GM20431 (cell line): ENCODE data around the gene MT1B.
"Not testable (repeated sequence)": the region's sequence is repeated elsewhere in the genome, so short reads cannot be mapped to it uniquely, and the experiment has no call there.

Source experiments
- in situ Hi-C: fragments of 300-500 bp; cut with MseI, MboI; formaldehyde crosslinking; loops from one replicate; pipeline ENCODE4 v1.15.0; 2020; ENCODE audit warnings: low sequenced_read_pairs; ENCODE audit not compliant: unreplicated experiment

The MT1B gene

DNA sequence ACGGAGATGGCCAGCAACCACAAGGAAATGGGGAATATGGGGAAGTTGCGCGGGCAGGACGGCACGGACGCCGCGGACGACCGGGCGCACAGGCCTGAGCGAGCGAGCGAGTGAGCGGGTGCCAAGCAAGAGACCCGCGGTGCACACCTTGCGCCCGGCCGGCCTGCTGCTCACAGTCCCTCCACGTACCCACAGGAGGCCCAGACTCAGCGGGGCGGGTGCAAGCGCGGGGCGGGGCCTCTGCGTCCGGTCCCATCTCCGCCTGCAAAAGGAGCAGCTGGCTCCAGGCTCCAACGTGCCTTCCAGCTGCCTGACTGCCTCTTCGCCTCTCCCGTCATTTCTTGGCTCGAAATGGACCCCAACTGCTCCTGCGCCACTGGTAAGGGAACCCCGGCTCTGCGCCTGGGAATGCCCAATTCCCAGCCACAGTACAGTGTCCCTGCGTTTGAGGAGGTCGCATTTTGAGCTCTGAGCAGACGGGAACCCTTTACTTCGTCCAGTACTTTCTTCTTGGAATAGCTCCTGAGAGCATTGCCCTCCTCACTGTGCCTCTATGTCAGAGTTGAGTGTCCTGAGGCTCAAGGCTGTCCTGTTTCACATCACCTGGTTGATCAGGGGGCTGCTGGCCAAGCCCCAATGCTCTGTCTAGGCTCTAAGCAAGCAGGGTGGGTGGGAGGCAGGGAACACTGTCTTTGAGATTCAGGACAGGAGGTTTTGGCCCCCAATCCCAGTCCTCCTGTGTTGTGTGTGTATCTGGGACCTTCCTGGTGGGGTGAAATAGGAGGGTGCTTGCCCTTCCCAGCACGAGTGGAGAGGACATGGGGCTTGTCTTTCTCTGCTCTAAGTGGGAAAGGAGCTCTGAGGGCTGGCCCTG is 34.2 kb upstream of the MT1B start:
- in situ Hi-C loops = no loop called here

DNA sequence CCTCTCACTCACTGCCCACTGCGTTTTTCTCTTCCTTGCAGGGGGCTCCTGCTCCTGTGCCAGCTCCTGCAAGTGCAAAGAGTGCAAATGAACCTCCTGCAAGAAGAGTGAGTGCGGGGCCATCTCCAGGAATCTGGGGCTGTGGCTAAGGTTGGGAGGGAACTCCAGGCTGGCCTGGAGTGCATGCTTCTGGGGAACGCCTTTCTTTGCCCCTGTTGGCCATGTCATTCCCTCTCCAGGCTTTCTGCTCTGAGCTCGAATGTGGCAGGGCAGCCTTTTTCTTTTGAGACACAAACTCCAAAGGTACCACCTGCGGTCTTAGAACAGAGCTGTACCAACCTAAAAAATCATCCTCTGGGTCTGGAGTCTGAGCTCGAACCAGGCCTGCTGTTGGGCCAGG is 33.5 kb upstream of the MT1B start:
- in situ Hi-C loops = no loop called here

- in situ Hi-C loops = no loop called here
Measured at GRCh38 chr16:56620339-56620897, 31.3 kb upstream of the MT1B start.

GRCh38 chr16:56621665-56622445 is 29.8 kb upstream of the MT1B start:
- in situ Hi-C loops = not testable (repeated sequence)

DNA sequence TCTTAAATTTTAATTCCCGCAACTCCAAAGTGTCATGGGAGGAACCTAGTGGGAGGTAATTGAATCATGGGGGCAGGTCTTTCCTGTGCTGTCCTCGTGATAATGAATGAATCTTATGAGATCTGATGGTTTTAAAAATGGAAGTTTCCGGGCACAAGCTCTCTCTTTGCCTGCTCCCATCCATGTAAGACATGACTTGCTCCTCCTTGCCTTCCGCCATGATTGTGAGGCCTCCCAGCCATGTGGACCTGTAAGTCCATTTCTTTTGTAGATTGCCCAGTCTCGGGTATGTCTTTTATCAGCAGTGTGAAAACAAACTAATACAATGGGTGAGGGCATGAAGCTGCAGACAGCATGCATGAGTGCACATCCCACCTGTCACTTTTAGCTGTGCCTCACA is 28.5 kb upstream of the MT1B start:
- in situ Hi-C loops = not testable (repeated sequence)

- in situ Hi-C loops = no loop called here
Measured at GRCh38 chr16:56623637-56624036, 28.0 kb upstream of the MT1B start.

DNA sequence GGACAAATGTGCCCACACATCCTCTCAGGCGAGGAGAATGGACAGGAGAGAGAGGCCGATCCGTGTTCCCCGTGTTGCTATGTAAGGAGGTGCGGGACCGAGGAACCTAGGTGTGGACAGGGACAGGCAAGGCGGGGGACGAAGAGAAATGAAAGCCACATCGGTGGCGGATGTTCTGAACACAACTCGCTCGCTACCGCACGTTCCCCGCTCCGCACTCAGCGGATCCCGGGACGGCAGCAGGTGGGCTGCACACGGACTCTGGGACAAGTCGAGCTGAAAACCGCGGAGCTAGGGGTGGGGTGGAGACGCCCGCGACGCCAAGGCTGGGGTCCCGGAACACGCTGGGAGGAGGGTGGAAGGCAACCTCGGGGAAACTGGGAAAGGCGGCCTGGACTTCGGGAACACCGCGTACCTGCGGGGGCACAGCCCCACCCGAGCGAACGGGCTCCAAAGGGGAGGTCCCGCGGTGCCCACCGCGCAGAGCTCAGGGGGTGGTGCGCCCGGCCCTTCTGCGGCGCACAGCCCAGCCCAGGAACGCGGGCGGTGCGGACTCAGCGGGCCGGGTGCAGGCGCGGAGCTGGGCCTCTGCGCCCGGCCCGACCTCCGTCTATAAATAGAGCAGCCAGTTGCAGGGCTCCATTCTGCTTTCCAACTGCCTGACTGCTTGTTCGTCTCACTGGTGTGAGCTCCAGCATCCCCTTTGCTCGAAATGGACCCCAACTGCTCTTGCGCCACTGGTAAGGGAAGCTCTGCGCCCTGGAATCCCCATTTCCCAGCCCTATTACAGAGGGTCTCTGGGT is 26.3 kb upstream of the MT1B start, which contains the start of gene MT1E:
Gene MT1E (plus strand): TSS at position 642 of the 803 bp plus-strand sequence. CDS start 71 bp downstream, at position 713.
- in situ Hi-C loops = no loop called here

GRCh38 chr16:56625943-56626654 is 25.6 kb upstream of the MT1B start:
- in situ Hi-C loops = no loop called here

- in situ Hi-C loops = no loop called here
Measured at GRCh38 chr16:56626685-56627084, 25.0 kb upstream of the MT1B start.

DNA sequence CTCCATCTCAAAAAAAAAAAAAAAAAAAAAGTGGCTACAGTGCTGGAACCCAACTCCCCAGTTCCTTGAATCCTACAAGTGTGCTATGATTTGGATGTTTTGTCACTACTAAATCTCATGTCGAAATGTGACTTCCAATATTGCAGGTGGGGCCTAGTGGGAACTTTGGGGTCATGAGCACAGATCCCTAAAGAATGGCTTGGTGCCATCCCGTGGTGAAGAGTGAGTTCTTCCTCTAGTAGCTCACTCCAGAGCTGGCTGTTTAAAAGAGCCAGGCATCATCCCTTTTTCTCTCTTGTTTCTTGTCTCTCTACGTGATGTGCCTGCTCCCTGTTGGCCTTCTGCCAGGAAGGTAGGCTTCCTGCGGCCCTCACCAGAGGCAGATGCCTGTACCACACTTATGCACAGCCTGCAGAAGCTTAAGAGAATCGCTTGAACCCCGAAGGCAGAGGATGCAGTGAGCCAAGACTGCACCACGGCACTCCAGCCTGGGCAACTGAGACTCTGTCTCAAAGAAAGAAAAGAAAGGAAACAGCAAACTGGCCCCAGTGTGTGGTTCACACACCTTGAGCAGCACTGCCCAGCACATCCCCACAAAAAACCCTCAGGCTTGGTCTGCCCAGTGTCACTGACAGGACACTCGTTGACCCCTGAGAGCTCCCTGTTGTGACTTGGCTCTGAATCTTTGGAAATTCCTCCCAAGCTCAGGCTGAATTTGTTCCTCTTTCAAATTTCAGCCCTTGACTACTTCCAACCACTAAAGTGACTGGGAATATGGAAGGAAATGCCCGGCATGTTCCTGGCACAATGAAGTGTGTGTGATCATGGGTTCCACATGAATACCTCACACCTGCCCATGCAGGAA is 23.0 kb upstream of the MT1B start:
- in situ Hi-C loops = no loop called here

GRCh38 chr16:56629531-56629930 is 22.2 kb upstream of the MT1B start:
- in situ Hi-C loops = no loop called here

DNA sequence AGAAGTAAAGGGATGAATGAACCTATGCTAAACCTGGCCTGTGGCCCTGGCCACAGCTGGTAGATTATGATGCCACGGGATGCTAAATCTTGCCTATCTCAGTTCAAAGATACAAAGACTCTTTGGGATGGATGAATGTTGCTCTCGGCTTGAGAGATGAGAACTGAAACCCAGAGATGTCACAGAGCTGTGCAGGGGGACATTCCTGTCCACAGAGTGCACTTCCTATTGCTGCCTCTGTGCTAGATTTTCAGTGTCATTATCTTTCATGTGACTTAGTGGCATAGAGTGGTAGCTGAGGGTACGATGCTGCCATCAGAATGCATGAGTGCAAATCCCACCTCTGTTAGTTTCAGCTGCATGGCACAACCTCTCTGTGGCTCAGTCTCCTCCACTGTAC is 21.6 kb upstream of the MT1B start:
- in situ Hi-C loops = no loop called here

DNA sequence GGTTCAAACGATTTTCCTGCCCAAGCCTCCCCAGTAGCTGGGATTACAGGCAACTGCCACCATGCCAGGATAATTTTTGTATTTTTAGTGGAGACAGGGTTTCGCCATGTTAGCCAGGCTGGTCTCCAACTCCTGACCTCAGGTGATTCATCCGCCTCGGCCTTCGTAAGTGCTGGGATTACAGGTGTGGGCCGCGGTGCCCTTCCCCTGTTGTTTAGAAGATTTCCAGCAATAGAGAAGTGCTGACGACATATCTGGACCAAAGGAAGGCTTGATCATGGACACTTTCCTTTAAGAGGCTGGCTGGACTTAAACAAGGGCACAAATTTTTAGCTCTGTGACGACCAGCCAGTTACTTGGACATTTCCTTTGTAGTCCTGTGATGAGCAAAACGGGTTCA is 20.5 kb upstream of the MT1B start:
- in situ Hi-C loops = no loop called here

DNA sequence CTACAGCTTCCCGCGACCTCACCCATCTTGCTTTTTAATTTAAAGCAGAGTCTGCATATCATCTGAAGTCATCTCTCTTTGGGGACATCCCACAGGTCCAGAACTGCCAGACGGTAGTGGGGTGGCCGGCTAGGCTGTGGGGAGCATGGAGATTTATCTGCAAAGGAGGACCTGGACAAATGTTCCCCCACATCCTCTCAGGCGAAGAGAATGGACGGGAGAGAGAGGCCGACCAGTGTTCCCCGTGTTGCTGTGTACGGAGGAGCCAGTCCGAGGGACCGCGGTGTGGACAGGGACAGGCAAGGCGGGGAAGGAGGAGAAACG is 19.9 kb upstream of the MT1B start:
- in situ Hi-C loops = no loop called here

- in situ Hi-C loops = no loop called here
Measured at GRCh38 chr16:56632156-56632847, 19.4 kb upstream of the MT1B start, which contains the start of gene MT1M. TSS of gene MT1M (plus strand) at chr16:56632659. CDS start at chr16:56632732, 73 bp downstream.

DNA sequence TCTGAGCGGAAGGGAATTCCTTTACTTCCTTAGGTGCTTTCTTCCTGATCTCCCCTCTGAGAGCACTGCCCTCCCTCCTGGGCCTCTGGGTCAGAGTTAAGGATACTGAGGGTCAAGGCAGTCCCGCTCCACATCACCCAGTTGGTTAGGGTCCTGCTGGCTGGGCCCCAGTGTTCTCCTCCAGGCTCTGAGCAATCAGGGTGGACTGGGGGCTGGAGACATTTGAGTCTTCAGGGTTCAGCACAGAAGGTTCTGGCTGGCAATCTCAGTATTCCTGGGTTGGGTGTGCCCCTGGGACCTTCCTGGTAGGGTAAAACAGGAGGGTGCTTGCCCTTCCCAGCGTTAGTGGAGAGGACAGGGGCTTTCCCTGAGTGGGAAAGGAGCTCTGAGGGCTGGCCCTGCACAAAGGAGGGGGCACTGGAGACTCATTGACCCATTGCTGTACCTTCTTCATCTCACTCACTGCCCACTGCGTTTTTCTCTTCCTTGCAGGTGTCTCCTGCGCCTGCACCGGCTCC is 18.8 kb upstream of the MT1B start:
- in situ Hi-C loops = no loop called here

DNA sequence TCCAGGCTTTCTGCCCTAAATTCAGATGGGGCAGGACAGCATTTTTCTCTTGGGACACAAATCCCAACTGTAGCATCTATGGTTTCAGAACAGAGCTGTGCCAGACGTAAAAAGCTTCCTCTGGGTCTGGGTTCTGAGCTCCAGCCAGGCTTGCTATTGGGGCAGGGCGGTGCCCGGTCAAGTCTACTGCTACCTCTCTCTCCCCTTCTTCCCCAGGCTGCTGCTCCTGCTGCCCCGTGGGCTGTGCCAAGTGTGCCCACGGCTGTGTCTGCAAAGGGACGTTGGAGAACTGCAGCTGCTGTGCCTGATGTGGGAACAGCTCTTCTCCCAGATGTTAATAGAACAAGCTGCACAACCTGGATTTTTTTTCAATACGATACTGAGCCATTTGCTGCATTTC is 18.2 kb upstream of the MT1B start:
- in situ Hi-C loops = no loop called here
